ENCODE measurements around the gene CLCN6. TPM values are rescaled to one million over a fixed set of nuclear protein-coding genes. Genes with fewer than 3 reads are reported as not detected.

The CLCN6 gene
- total and polyA plus RNA-seq, 7 experiments from 2014 or later: 3.4 to 23.0 (median 17.4) TPM

- Histone ChIP-seq H3K9me3 (ENCODE audit: control insufficient read depth in 2 of 3, low read length in 3 of 3) (no peaks in the 10 kb centered on the region), H3K4me3 (ENCODE audit: low read length) (no peak overlapping the region), H3K36me3 (ENCODE audit: control insufficient read depth in 2 of 3, insufficient read depth in 3 of 3, low read length in 3 of 3) (no peaks in the 10 kb centered on the region), H3K4me1 (ENCODE audit: control insufficient read depth in 2 of 2, insufficient read depth in 2 of 2, low read length in 2 of 2) (no peaks in the 10 kb centered on the region), H3K27ac (ENCODE audit: low read depth, low read length) (no peak overlapping the region), H3K27me3 (ENCODE audit: control insufficient read depth in 2 of 2, insufficient read depth in 2 of 2, low read length in 2 of 2) (no peaks in the 10 kb centered on the region)
- DNase-seq (no peak), ATAC-seq (no peak)
- no peaks in the 10 kb centered on the region for H3K9me3 Mint-ChIP-seq
- H3K4me1 Mint-ChIP-seq: peaks cover 0 to 1% (median 0%) of the 10 kb centered on the region in 7 donors
- H3K4me3 Mint-ChIP-seq: no peak overlapping the region
- H3K27me3 Mint-ChIP-seq: peaks cover 5 to 28% (median 14%) of the 10 kb centered on the region in 5 donors
- intact Hi-C loops (cut with micrococcal nuclease): no loop called here
- POLR2A ChIA-PET: no interaction called here
- no peaks in the 10 kb centered on the region for H3K36me3 Mint-ChIP-seq
- no peak overlapping the region for H3K27ac Mint-ChIP-seq
- CTCF ChIA-PET: no interaction called here
These were observed 68.6 kb downstream of the CLCN6 start for GRCh38 chr1:11874624-11875023.

DNA sequence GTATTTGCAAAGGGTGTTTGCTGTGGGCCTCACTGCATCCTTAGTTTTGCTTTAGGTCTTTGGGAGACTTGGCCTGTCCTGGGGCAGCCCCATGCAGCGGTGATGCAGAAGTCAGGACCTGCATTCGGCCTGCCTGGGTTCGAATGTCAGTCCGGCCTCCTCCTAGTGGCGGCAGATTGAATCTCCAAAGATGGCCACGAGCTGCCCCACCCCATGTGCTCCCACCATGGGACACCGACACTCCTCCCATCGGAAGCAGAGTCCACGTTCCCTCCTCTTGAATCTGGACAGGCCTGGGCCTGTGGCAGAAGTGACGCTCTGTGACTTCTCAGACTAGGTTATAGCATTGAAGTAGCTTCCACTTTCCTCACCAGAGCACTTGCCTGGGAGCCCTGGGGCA, 69.1 kb downstream of the CLCN6 start:
- Mint-ChIP-seq H3K27ac (no peak overlapping the region), H3K9me3 (no peaks in the 10 kb centered on the region), H3K36me3 (no peaks in the 10 kb centered on the region), H3K27me3 (peaks cover 5 to 28% (median 14%) of the 10 kb centered on the region in 5 donors), H3K4me1 (peaks cover 0 to 1% (median 0%) of the 10 kb centered on the region in 7 donors), H3K4me3 (no peak overlapping the region)
- no peak for ATAC-seq
- DNase-seq: no peak
- Histone ChIP-seq H3K27ac (ENCODE audit: low read depth, low read length) (no peak overlapping the region), H3K9me3 (ENCODE audit: control insufficient read depth in 2 of 3, low read length in 3 of 3) (no peaks in the 10 kb centered on the region), H3K36me3 (ENCODE audit: control insufficient read depth in 2 of 3, insufficient read depth in 3 of 3, low read length in 3 of 3) (no peaks in the 10 kb centered on the region), H3K27me3 (ENCODE audit: control insufficient read depth in 2 of 2, insufficient read depth in 2 of 2, low read length in 2 of 2) (no peaks in the 10 kb centered on the region), H3K4me1 (ENCODE audit: control insufficient read depth in 2 of 2, insufficient read depth in 2 of 2, low read length in 2 of 2) (no peaks in the 10 kb centered on the region), H3K4me3 (ENCODE audit: low read length) (no peak overlapping the region)
- intact Hi-C loops (cut with micrococcal nuclease): no loop called here
- ChIA-PET CTCF (no interaction called here), POLR2A (no interaction called here)

DNA sequence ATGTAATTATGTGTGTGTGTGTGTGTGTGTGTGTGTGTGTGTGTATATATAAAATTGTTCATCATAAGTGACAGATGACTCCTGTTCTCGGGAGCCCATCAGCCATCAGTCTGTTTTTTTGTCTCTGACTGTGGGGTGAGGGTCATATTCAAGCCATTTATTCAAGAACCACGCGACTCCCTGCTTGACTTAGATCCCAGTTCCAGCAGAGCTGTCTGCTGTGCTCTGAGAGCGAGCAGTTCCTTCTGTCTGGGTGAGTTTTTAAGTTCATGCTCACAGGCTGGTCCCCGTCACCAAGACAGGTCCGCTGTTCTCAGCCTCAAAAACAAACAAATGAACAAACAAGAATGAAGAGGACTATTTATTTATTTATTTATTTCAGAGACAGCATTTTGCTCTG, 71.1 kb downstream of the CLCN6 start:
- Histone ChIP-seq H3K36me3 (ENCODE audit: control insufficient read depth in 2 of 3, insufficient read depth in 3 of 3, low read length in 3 of 3) (no peaks in the 10 kb centered on the region), H3K27ac (ENCODE audit: low read depth, low read length) (no peak overlapping the region), H3K9me3 (ENCODE audit: control insufficient read depth in 2 of 3, low read length in 3 of 3) (no peaks in the 10 kb centered on the region), H3K27me3 (ENCODE audit: control insufficient read depth in 2 of 2, insufficient read depth in 2 of 2, low read length in 2 of 2) (no peaks in the 10 kb centered on the region), H3K4me3 (ENCODE audit: low read length) (no peak overlapping the region), H3K4me1 (ENCODE audit: control insufficient read depth in 2 of 2, insufficient read depth in 2 of 2, low read length in 2 of 2) (no peaks in the 10 kb centered on the region)
- ChIA-PET CTCF (no interaction called here), POLR2A (no interaction called here)
- no peaks in the 10 kb centered on the region for H3K36me3 Mint-ChIP-seq
- H3K9me3 Mint-ChIP-seq: peaks cover 0 to 2% (median 0%) of the 10 kb centered on the region in 11 donors
- H3K4me1 Mint-ChIP-seq: peaks cover 0 to 1% (median 0%) of the 10 kb centered on the region in 7 donors
- intact Hi-C loops (cut with micrococcal nuclease): no loop called here
- H3K4me3 Mint-ChIP-seq: no peak overlapping the region
- no peak overlapping the region for H3K27ac Mint-ChIP-seq
- ATAC-seq: no peak
- no peak for DNase-seq
- peaks cover 7 to 26% (median 15%) of the 10 kb centered on the region in 5 donors for H3K27me3 Mint-ChIP-seq

DNA sequence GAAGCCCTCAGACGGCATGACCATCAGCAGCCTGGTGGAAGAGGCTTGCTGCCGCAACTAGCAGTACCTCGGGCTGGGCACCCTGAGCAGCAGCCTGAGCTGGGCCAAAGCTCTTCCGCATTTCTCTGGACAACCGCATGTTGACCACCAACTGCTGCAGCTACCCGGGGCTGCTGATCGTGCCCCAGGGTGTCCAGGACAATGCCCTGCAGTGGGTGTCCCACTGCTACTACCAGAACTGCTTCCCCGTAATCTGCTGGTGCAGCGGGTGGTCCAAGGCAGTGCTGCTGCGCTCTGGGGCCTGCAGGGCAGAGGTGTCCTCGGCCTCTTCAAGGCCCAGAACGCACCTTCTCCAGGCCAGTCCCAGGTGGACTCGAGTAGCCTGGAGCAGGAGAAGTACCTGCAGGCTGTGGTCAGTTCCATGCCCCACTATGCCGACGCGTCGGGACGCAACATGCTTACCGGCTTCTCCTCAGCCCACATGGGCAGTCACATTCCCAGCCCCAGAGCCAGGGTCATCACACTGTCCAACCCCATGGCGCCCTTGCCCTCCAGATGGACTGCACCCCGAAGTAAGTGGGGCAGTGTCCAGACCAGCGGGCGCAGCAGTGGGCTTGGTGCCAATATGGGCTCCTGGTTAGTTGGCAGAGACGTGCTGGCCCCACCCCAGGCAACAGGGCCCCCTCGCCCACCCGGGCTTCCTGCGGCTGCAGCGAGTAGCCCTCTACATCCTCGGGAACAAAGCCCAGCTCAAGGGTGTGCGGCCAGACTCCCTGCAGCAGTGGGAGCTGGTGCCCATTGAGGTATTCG, 72.3 kb downstream of the CLCN6 start:
- H3K4me1 ChIP-seq (ENCODE audit: control insufficient read depth in 2 of 2, insufficient read depth in 2 of 2, low read length in 2 of 2): no peaks in the 10 kb centered on the region
- ChIA-PET POLR2A (no interaction called here), CTCF (no interaction called here)
- DNase-seq: no peak
- H3K27me3 ChIP-seq (ENCODE audit: control insufficient read depth in 2 of 2, insufficient read depth in 2 of 2, low read length in 2 of 2): no peaks in the 10 kb centered on the region
- H3K36me3 Mint-ChIP-seq: no peaks in the 10 kb centered on the region
- intact Hi-C loops (cut with micrococcal nuclease): no loop called here
- H3K36me3 ChIP-seq (ENCODE audit: control insufficient read depth in 2 of 3, insufficient read depth in 3 of 3, low read length in 3 of 3): no peaks in the 10 kb centered on the region
- H3K27me3 Mint-ChIP-seq: peaks cover 2 to 34% (median 15%) of the 10 kb centered on the region in 5 donors
- no peak for ATAC-seq
- peaks cover 0 to 2% (median 0%) of the 10 kb centered on the region in 11 donors for H3K9me3 Mint-ChIP-seq
- no peak overlapping the region for H3K4me3 ChIP-seq (ENCODE audit: low read length)
- no peak overlapping the region for H3K27ac ChIP-seq (ENCODE audit: low read depth, low read length)
- H3K4me3 Mint-ChIP-seq: no peak overlapping the region
- no peaks in the 10 kb centered on the region for H3K9me3 ChIP-seq (ENCODE audit: control insufficient read depth in 2 of 3, low read length in 3 of 3)
- peaks cover 0 to 5% (median 0%) of the 10 kb centered on the region in 7 donors for H3K4me1 Mint-ChIP-seq
- H3K27ac Mint-ChIP-seq: no peak overlapping the region

DNA sequence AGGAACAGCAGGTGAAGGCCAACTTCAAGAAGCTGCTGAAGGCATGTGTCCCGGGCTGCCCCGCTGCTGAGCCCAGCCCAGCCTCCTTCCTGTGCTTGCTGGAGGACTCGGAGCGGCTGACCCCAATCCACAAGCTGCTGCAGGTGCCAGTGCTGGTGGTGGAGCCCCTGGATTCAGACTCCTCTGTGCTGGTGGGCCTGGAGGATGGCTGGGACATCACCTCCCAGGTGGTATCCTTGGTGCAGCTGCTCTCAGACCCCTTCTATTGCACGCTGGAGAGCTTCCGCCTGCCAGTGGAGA, 72.8 kb downstream of the CLCN6 start:
- H3K9me3 Mint-ChIP-seq: peaks cover 0 to 2% (median 0%) of the 10 kb centered on the region in 11 donors
- H3K4me3 Mint-ChIP-seq: no peak overlapping the region
- no peaks in the 10 kb centered on the region for H3K36me3 ChIP-seq (ENCODE audit: control insufficient read depth in 2 of 3, insufficient read depth in 3 of 3, low read length in 3 of 3)
- peaks cover 0 to 5% (median 0%) of the 10 kb centered on the region in 7 donors for H3K4me1 Mint-ChIP-seq
- no peak overlapping the region for H3K4me3 ChIP-seq (ENCODE audit: low read length)
- no peak overlapping the region for H3K27ac Mint-ChIP-seq
- no peaks in the 10 kb centered on the region for H3K27me3 ChIP-seq (ENCODE audit: control insufficient read depth in 2 of 2, insufficient read depth in 2 of 2, low read length in 2 of 2)
- no peaks in the 10 kb centered on the region for H3K9me3 ChIP-seq (ENCODE audit: control insufficient read depth in 2 of 3, low read length in 3 of 3)
- H3K36me3 Mint-ChIP-seq: no peaks in the 10 kb centered on the region
- DNase-seq (no peak), ATAC-seq (no peak)
- ChIA-PET CTCF (no interaction called here), POLR2A (no interaction called here)
- H3K27me3 Mint-ChIP-seq: peaks cover 2 to 34% (median 14%) of the 10 kb centered on the region in 5 donors
- H3K4me1 ChIP-seq (ENCODE audit: control insufficient read depth in 2 of 2, insufficient read depth in 2 of 2, low read length in 2 of 2): no peaks in the 10 kb centered on the region
- intact Hi-C loops (cut with micrococcal nuclease): no loop called here
- no peak overlapping the region for H3K27ac ChIP-seq (ENCODE audit: low read depth, low read length)

GRCh38 chr1:11879311-11880180, 73.6 kb downstream of the CLCN6 start:
- no peaks in the 10 kb centered on the region for H3K27me3 ChIP-seq (ENCODE audit: control insufficient read depth in 2 of 2, insufficient read depth in 2 of 2, low read length in 2 of 2)
- Mint-ChIP-seq H3K4me3 (no peak overlapping the region), H3K27ac (no peak overlapping the region), H3K36me3 (no peaks in the 10 kb centered on the region), H3K27me3 (peaks cover 2 to 28% (median 14%) of the 10 kb centered on the region in 5 donors), H3K9me3 (peaks cover 0 to 2% (median 0%) of the 10 kb centered on the region in 11 donors), H3K4me1 (peaks cover 0 to 3% (median 0%) of the 10 kb centered on the region in 7 donors)
- no peaks in the 10 kb centered on the region for H3K4me1 ChIP-seq (ENCODE audit: control insufficient read depth in 2 of 2, insufficient read depth in 2 of 2, low read length in 2 of 2)
- no peaks in the 10 kb centered on the region for H3K9me3 ChIP-seq (ENCODE audit: control insufficient read depth in 2 of 3, low read length in 3 of 3)
- no peak for DNase-seq
- no peak overlapping the region for H3K27ac ChIP-seq (ENCODE audit: low read depth, low read length)
- ChIA-PET CTCF (no interaction called here), POLR2A (interaction anchor here (0.5 kb wide), 1 partner anchor 30 kb away, joined by 4 read pairs; no protein-coding TSS in a partner anchor)
- ATAC-seq: no peak
- no peaks in the 10 kb centered on the region for H3K36me3 ChIP-seq (ENCODE audit: control insufficient read depth in 2 of 3, insufficient read depth in 3 of 3, low read length in 3 of 3)
- H3K4me3 ChIP-seq (ENCODE audit: low read length): no peak overlapping the region
- intact Hi-C loops (cut with micrococcal nuclease): no loop called here

All from naive thymus-derived CD4-positive, alpha-beta T cell (primary cell).